NCI-H1694 (cell line): ENCODE measurements around the gene ANGPTL8.

Source experiments
- DNase-seq: peaks from one replicate; lab custom pipeline; 2025; lab: John Stamatoyannopoulos, UW

ANGPTL8 gene

DNA sequence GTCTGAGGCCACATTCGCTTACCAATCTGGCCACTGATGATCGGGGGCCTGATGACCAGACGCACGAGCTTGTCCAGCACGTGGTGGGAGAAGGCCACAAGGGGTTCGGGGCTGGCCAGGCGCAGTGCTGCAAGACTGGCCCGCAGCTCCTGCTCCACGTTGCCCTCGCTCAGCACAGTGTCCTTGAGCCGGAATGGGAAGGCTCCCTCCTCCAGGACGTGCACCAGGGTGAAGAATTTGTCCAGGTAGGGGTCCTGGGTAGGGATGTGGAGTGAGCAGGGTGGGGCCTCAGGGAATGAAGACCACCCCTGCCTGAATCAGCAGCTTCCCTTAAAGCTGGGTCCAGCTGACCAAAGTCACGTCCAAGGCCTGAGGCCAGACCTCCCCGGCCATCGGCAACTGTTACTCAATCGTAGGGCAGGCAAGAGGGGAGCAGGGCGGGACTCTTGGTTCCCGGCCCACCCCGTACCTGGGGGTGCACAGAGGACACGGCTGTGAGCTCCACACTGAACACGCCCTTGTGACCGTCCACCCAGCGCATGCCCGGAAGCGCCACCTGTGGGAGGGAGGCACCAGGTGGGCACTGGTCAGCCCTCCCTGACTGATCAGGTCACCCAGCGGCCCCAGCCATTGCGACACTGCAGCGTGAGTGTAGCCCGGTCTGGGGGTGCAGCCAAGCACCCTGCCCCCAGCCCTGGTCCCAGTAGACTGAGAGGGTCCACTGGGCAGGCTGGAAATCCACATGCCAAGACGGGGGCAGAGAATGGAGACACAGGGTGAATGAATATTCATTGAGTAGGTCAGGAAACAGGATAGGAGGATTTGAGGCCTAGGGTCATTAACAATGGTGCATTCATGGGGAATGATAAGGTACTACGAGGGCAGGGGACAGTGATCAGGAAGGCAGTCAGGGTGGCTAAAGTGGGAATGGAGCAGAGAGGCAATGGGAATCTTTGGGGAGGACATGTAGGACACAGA, 2.8 kb upstream of the ANGPTL8 start:
- DNase-seq, result no peak

- DNase-seq, result no peak
These were observed 2.1 kb upstream of the ANGPTL8 start for GRCh38 chr19:11237321-11237720.

- no peak for DNase-seq
These were observed 1.4 kb upstream of the ANGPTL8 start for GRCh38 chr19:11238041-11238440.

GRCh38 chr19:11238781-11239376, 540 bp upstream of the ANGPTL8 start:
- no peak for DNase-seq

DNA sequence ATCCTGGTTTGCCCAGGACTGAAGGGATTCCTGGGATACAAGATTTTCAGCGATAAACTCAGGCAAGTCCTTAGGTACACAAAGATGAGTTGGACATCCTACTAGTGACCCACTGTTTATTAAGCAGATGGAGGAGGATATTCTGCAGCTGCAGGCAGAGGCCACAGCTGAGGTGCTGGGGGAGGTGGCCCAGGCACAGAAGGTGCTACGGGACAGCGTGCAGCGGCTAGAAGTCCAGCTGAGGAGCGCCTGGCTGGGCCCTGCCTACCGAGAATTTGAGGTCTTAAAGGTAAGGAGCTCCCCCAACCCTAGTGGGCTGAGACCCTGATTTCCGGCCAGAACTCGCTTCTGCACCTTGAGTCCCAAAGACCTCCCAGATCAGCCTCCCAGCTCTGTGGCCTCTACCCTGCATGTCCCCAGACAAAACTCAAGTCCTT, 607 bp downstream of the ANGPTL8 start:
- DNase-seq, result no peak

GRCh38 chr19:11242025-11242424, 2.6 kb downstream of the ANGPTL8 start:
- DNase-seq, result no peak

DNA sequence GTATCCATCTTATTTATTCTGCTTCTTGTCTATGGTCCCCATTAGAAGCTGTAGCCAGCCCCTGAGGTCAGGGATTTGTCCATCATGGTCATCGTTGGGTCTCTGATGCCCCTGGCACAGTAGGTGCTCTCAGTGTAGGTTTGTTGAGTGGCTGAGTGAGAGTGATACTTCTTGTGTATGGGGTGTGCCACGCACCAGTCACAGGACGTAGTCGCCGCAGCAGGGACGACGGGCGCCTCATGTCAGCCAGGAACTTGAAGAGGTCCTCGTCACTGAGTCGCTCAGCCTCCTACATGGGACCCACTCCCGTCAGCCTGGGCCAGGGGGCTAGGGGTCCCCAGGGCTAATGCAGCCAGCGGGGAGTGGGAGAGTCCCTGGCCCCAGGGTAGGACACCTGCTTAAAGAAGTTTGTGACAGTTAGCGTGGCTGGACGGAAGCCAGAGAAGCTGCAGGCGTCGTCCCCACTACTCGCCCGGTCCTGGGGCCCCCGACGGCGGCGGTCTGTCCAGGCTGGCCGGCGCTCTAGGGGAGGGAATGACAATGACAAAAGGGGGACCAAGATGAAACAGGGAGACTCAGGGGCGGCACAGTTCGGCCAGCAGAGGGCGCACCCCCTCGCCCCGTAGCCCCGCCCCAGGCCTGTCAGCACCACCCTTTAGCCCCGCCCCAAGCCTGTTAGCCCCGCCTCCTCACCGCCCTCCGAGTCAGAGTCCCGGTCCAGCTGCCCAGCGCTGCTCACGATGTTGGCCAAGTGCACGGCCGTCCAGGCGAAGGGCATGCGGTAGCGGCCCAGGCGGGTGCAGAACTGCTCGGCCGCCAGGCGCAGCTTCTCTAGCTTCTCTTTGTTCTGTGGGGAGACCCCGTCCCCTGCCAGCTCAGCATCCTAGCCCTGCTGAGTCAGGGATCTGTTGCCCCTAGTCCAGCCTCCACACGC, 3.7 kb downstream of the ANGPTL8 start:
- DNase-seq, result peak; percentile 52

- no peak for DNase-seq
These were observed 4.4 kb downstream of the ANGPTL8 start for GRCh38 chr19:11243798-11244169.

DNA sequence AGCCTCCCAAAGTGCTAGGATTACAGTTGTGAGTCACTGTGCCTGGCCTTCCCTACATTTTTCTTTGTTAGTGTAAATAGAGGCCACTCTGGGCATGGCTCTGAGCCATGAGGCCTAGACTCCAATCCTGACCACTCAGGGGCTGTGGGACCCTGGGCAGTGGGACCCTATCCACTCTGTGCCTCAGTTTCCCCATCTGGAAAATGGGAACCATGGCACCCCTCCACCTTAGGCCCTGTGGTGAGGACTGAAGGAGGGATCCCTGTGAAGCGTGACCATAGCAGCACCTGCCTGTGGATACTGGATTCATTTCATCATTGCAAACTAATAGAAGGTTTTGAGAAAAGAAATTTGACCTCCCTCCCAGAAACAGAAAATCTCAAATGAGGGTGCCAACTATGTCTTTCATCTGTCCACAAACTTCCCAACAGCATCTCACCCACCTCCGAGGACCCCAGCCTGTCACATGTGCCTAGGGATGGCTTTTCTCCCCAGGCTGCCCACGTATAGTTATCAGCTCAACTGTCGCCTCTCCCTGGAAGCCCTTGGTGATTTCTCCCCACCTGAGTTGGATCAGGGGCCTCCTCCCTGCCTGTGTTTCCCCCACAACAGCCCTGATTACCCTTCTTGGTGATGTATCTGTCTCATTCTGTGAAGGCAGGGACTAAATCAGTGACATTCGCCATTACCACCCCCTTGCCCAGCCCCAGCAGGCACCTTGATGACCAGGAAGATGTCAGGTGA, 5.6 kb downstream of the ANGPTL8 start:
- no peak for DNase-seq

DNA sequence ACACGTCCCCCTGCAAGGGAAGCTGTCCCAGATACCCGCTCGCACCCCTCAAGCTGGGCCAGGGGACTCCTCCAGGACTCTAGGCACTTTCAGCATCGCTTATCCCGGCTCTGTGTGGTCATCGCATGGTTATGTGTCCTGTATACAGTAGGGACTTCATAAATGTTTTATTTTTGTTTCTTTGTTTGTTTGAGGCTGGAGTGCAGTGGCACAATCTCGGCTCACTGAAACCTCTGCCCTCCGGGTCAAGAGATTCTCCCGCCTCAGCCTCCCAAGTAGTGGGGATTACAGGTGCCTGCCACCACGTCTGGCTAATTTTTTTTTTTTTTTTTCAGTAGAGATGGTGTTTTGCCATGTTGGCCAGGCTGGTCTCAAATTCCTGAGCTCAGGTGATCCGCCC, 7.5 kb downstream of the ANGPTL8 start:
- no peak for DNase-seq

GRCh38 chr19:11247391-11247790, 8.0 kb downstream of the ANGPTL8 start:
- no peak for DNase-seq

DNA sequence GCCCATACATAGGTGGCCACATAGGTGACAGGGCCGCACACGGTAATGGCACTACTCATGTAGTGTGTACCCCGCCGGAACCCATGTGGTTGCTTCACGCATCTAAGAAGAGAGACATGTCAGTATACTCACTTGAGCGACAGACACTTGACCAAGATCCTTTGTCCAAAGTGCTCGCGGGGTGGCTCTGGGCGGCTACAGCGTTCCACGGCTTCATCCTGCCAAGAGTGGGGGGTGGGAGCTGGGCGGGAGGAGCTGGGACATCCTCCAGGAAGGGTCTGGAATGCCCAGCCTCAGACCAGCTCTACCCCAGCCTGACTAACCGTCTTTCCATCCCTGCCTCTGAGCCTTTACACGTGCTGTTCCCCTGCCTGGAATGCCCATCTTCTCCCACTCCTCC, 8.5 kb downstream of the ANGPTL8 start:
- DNase-seq, result no peak

DNA sequence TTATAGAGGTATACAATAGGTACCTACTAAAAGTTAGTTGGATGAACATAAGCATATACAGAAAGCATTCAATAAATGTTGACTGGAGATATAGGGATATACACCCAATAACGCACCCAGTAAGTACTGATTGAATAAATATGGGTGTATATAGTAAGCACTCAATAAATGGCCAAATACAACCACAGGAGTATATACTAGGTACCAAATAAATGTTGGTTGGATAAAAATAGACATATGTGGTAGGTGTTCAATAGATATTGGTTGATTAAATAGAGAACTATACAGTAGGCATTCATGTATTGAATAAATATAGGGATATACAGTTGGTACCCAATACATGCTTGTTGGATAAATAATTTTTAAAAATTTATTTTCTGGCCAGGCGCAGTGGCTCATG, 9.4 kb downstream of the ANGPTL8 start:
- DNase-seq, result no peak

GRCh38 chr19:11251217-11251616, 11.8 kb downstream of the ANGPTL8 start:
- DNase-seq, result no peak

DNA sequence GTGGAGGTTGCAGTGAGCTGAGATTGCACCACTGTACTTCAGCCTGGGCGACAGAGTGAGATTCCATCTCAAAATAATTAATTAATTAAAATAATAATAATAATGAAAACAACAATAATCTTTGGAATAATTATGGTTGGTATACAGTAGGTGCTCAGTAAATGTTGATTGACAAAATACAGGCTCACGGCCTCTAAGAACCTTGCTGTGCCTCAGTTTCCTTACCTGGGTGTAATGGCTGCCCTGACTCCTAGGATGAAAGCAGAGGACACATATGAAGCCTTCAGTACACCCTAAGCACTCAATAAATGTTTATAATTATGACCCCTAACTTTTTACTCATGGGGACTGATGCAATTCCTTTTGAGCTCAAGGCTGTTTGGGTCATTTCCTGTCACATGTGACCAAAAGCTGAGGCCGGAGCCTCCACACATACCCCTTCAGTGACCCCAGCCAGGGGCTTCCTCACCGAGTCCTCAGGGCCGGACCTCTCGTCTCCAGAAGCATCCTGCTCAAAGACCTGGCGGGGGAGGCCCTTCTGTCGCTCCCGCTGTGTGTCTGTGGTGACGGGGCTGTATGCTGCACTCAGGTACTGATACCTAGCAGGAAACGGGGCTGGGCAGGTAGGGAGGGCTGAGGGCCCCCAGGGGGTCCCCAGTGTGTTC, 12.4 kb downstream of the ANGPTL8 start:
- no peak for DNase-seq

DNA sequence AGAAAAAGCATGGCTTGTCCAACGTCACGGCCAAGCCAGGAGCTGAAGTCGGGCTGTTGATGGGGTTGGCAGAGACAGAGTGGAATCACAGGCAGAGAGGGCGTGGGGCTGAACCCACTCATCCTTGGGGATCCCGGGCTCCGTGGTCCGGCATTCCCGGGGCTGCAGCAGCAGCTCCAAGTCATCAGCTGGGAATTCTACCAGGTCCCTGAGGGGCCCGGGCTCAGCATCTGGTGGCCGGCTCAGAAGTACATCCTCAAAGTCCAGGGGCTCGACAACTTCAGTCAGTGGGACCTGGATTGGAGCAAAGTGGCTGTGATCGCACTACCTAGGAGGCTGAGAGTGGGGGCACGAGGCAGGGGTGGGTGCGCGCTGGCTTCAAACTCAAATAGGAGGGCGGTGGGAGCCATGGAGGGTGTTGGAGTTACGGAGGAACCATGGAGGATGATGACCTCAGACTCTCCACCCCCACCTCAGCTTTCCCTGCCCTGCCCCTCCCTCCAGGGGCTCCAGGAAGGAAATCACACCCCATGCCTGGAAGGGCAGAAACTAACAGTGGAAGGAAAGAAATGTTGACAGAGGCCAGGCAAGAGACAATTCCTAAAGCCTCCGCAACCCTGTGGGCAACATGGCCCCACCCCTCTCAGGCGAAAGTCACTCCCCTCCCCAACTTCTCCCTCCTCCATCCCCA, 13.4 kb downstream of the ANGPTL8 start:
- DNase-seq, result no peak

DNA sequence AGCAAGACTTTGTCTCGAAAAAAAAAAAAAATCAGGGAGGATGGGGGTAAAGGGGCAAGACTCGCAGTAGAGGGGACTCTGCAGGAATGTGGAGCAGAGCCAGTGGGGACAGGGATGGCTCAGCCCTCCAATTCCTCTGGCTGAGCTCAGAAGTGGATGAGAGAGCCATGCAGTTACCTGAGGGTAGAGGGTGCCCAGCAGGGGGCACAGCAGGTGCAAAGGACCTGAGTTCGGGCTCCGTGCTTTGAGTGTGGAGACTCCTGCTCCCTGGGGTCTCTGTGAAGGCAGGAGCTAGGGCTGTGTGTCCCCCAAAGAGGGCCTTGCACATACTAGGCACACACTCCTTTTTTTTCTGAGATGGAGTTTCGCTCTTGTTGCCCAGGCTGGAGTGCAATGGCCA, 15.2 kb downstream of the ANGPTL8 start:
- DNase-seq, result no peak

- DNase-seq, result no peak
These were observed 16.8 kb downstream of the ANGPTL8 start for GRCh38 chr19:11256189-11256588.

GRCh38 chr19:11257846-11258380, 18.5 kb downstream of the ANGPTL8 start:
- no peak for DNase-seq

GRCh38 chr19:11260996-11261395, 21.6 kb downstream of the ANGPTL8 start:
- DNase-seq, result no peak
